ENCODE results near the gene TLCD3A.
A peak's percentile ranks its signal among the peaks of the same experiment; 100 is the strongest.

DNA sequence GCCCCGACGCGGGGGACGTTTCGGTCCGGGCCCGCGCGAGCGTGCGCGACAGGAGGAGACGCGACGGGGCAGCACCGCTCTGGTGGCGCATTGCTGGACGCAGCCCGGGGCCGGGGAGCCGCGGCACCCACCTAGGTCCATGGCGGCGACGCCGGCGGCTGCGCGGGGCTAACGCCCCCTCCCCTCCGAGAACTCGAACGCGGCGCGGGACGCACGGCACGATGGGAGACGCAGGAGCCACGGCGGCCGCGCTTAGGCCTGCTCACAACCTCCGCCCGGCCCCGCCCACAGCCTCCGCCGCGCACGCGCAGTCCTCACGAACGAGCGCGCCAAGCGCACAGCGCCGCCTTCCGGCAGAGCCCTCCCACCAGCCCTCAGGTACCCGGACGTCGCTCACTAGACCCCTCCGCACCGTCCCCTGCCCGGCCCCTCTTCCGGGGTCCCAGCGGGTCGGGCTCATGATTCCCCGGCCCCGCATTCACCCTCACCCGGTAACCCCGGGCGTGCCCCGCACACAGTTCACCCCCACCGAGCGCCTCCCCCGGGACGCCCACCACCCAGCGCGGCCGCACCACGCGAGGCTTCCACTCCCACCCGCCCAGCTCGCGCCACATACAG is 19.7 kb downstream of the TLCD3A start, which contains the start of gene GEMIN4:
- TF ChIP-seq, protein P1, sequence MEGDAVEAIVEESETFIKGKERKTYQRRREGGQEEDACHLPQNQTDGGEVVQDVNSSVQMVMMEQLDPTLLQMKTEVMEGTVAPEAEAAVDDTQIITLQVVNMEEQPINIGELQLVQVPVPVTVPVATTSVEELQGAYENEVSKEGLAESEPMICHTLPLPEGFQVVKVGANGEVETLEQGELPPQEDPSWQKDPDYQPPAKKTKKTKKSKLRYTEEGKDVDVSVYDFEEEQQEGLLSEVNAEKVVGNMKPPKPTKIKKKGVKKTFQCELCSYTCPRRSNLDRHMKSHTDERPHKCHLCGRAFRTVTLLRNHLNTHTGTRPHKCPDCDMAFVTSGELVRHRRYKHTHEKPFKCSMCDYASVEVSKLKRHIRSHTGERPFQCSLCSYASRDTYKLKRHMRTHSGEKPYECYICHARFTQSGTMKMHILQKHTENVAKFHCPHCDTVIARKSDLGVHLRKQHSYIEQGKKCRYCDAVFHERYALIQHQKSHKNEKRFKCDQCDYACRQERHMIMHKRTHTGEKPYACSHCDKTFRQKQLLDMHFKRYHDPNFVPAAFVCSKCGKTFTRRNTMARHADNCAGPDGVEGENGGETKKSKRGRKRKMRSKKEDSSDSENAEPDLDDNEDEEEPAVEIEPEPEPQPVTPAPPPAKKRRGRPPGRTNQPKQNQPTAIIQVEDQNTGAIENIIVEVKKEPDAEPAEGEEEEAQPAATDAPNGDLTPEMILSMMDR (IDR thresholded peaks at IDR 0.05), result peak; percentile 88
- no peak for TF ChIP-seq EZH2 (IDR thresholded peaks at IDR 0.05; ENCODE audit: borderline replicate concordance, insufficient read depth, low read depth, low read length, poor library complexity, severe bottlenecking)

Data from B cell (primary cell).